ENCODE data around the gene HPSE.

Gene HPSE

DNA sequence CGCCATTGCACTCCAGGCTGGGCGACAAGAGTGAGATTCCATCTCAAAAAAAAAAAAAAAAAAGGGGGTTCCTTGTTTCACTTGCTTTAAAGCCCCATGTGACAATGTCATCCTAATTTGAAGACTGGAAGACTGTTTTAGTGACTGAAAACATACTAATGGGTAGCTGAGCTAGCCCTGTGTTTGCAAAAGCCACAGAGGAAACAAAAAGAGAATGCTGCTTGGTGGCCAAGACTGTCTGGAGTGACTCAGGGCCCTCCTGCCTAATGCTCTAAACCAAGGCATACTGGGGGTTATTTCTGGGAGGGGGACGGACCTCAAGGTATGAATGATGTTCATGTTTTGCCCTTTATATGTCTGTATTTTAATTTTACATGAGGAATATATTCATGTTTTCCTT lies 16.0 kb downstream of the HPSE start:
- no peaks in the 10 kb centered on the region for H3K27me3 ChIP-seq (ENCODE audit: insufficient read depth, low read length)
- no peaks in the 10 kb centered on the region for H3F3A ChIP-seq (ENCODE audit: insufficient read depth, low read length)
- H3K9ac ChIP-seq (ENCODE audit: low read length) = no peak overlapping the region
- no peak overlapping the region for H2AFZ ChIP-seq (ENCODE audit: low read length)
- no peak overlapping the region for H3K27ac ChIP-seq (ENCODE audit: low read depth, low read length, poor library complexity, severe bottlenecking)
- H3K4me3 ChIP-seq (ENCODE audit: low read depth, low read length, poor library complexity, severe bottlenecking) = no peak overlapping the region
- TF ChIP-seq, protein P1, sequence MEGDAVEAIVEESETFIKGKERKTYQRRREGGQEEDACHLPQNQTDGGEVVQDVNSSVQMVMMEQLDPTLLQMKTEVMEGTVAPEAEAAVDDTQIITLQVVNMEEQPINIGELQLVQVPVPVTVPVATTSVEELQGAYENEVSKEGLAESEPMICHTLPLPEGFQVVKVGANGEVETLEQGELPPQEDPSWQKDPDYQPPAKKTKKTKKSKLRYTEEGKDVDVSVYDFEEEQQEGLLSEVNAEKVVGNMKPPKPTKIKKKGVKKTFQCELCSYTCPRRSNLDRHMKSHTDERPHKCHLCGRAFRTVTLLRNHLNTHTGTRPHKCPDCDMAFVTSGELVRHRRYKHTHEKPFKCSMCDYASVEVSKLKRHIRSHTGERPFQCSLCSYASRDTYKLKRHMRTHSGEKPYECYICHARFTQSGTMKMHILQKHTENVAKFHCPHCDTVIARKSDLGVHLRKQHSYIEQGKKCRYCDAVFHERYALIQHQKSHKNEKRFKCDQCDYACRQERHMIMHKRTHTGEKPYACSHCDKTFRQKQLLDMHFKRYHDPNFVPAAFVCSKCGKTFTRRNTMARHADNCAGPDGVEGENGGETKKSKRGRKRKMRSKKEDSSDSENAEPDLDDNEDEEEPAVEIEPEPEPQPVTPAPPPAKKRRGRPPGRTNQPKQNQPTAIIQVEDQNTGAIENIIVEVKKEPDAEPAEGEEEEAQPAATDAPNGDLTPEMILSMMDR (IDR thresholded peaks at IDR 0.05; ENCODE audit: low read length) = no peak
- no peak for TF ChIP-seq EZH2 (IDR thresholded peaks at IDR 0.05; ENCODE audit: borderline replicate concordance, low read length)
- H3K9me2 ChIP-seq (ENCODE audit: low read depth, low read length) = no peaks in the 10 kb centered on the region
- H3K4me2 ChIP-seq (ENCODE audit: low read length) = no peak overlapping the region
- no peaks in the 10 kb centered on the region for H3K9me3 ChIP-seq (ENCODE audit: low read length)
- H3K79me2 ChIP-seq (ENCODE audit: insufficient read depth, low read length) = no peaks in the 10 kb centered on the region
- no peaks in the 10 kb centered on the region for H3K4me1 ChIP-seq (ENCODE audit: insufficient read depth, low read length, severe bottlenecking)
- H3K36me3 ChIP-seq (ENCODE audit: insufficient read depth, low read length) = no peaks in the 10 kb centered on the region
- H4K20me1 ChIP-seq (ENCODE audit: insufficient read depth, low read length) = no peaks in the 10 kb centered on the region

DNA sequence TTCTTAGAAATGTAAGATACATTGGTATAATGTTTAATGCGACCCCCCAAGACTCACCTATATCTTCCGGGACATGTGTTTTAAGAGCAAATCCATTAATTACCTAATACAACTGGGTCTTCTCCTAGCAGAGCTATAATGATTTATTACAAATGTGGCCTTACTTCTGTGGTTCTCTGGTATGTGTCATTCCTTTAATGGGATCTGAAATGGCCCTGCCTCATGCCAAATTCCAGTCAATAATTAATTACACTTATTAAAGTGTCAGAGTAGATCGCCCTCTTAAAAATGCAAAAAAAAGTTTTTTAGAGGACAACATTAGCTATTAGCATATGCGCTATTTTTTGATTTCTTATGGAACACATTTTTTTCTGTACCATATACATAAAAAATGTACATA lies 17.0 kb downstream of the HPSE start:
- Histone ChIP-seq H3F3A (ENCODE audit: insufficient read depth, low read length) (no peaks in the 10 kb centered on the region), H3K36me3 (ENCODE audit: insufficient read depth, low read length) (no peaks in the 10 kb centered on the region), H3K4me2 (ENCODE audit: low read length) (no peak overlapping the region), H4K20me1 (ENCODE audit: insufficient read depth, low read length) (no peaks in the 10 kb centered on the region), H3K27ac (ENCODE audit: low read depth, low read length, poor library complexity, severe bottlenecking) (no peak overlapping the region), H3K9me3 (ENCODE audit: low read length) (no peaks in the 10 kb centered on the region), H3K27me3 (ENCODE audit: insufficient read depth, low read length) (no peaks in the 10 kb centered on the region), H3K9ac (ENCODE audit: low read length) (no peak overlapping the region), H2AFZ (ENCODE audit: low read length) (no peak overlapping the region), H3K4me1 (ENCODE audit: insufficient read depth, low read length, severe bottlenecking) (no peaks in the 10 kb centered on the region), H3K4me3 (ENCODE audit: low read depth, low read length, poor library complexity, severe bottlenecking) (no peak overlapping the region), H3K79me2 (ENCODE audit: insufficient read depth, low read length) (no peaks in the 10 kb centered on the region), H3K9me2 (ENCODE audit: low read depth, low read length) (no peaks in the 10 kb centered on the region)
- no peak for TF ChIP-seq EZH2 (IDR thresholded peaks at IDR 0.05; ENCODE audit: borderline replicate concordance, low read length)
- TF ChIP-seq, protein P1 (IDR thresholded peaks at IDR 0.05; ENCODE audit: low read length) = no peak

GRCh38 chr4:83316459-83317165 lies 18.0 kb downstream of the HPSE start:
- Histone ChIP-seq H3F3A (ENCODE audit: insufficient read depth, low read length) (no peaks in the 10 kb centered on the region), H2AFZ (ENCODE audit: low read length) (no peak overlapping the region), H3K9ac (ENCODE audit: low read length) (no peak overlapping the region), H3K36me3 (ENCODE audit: insufficient read depth, low read length) (no peaks in the 10 kb centered on the region), H3K79me2 (ENCODE audit: insufficient read depth, low read length) (no peaks in the 10 kb centered on the region), H3K4me2 (ENCODE audit: low read length) (no peak overlapping the region), H3K9me3 (ENCODE audit: low read length) (no peaks in the 10 kb centered on the region), H4K20me1 (ENCODE audit: insufficient read depth, low read length) (no peaks in the 10 kb centered on the region), H3K27ac (ENCODE audit: low read depth, low read length, poor library complexity, severe bottlenecking) (no peak overlapping the region), H3K27me3 (ENCODE audit: insufficient read depth, low read length) (no peaks in the 10 kb centered on the region), H3K9me2 (ENCODE audit: low read depth, low read length) (no peaks in the 10 kb centered on the region), H3K4me3 (ENCODE audit: low read depth, low read length, poor library complexity, severe bottlenecking) (no peak overlapping the region), H3K4me1 (ENCODE audit: insufficient read depth, low read length, severe bottlenecking) (no peaks in the 10 kb centered on the region)
- TF ChIP-seq, protein P1 (IDR thresholded peaks at IDR 0.05; ENCODE audit: low read length) = no peak
- no peak for TF ChIP-seq EZH2 (IDR thresholded peaks at IDR 0.05; ENCODE audit: borderline replicate concordance, low read length)
